ENCODE measurements around the gene PITHD1. TPM values are rescaled to one million over a fixed set of nuclear protein-coding genes. Genes with fewer than 3 reads are reported as not detected.

PITHD1 gene
- total and polyA plus RNA-seq, 9 donors: 33.4 to 44.5 (median 38.7) TPM

Other genes starting within 250 kb of the PITHD1 start
- 3.5 TPM for gene E2F2, start 247.2 kb upstream of the PITHD1 start, total RNA-seq
- gene E2F2, start 247.2 kb upstream of the PITHD1 start, polyA plus RNA-seq (ENCODE audit: insufficient read depth in 1 of 8, insufficient read length in 8 of 8, low replicate concordance in 1 of 8): 1 to 10 TPM; 4.2 to 6.2 (median 5.0) TPM
- 129 TPM for gene ID3, start 218.9 kb upstream of the PITHD1 start, total RNA-seq
- 10 to 100 TPM; 46.9 to 98.2 (median 77.3) TPM for gene ID3, start 218.9 kb upstream of the PITHD1 start, polyA plus RNA-seq (ENCODE audit: insufficient read depth in 1 of 8, insufficient read length in 8 of 8, low replicate concordance in 1 of 8)
- 3,143 TPM for gene RPL11, start 86.6 kb upstream of the PITHD1 start, total RNA-seq
- 1,000 to 10,000 TPM; 2,763 to 3,658 (median 3,083) TPM for gene RPL11, start 86.6 kb upstream of the PITHD1 start, polyA plus RNA-seq (ENCODE audit: insufficient read depth in 1 of 8, insufficient read length in 8 of 8, low replicate concordance in 1 of 8)
- 25.6 TPM for gene ELOA, start 34.9 kb upstream of the PITHD1 start, total RNA-seq
- 10 to 100 TPM; 21.5 to 32.0 (median 27.5) TPM for gene ELOA, start 34.9 kb upstream of the PITHD1 start, polyA plus RNA-seq (ENCODE audit: insufficient read depth in 1 of 8, insufficient read length in 8 of 8, low replicate concordance in 1 of 8)
- gene LYPLA2, start 12.7 kb downstream of the PITHD1 start, total RNA-seq: 23.5 TPM
- gene LYPLA2, start 12.7 kb downstream of the PITHD1 start, polyA plus RNA-seq (ENCODE audit: insufficient read depth in 1 of 8, insufficient read length in 8 of 8, low replicate concordance in 1 of 8): 10 to 100 TPM; 35.0 to 42.9 (median 37.1) TPM
- gene GALE, start 22.3 kb downstream of the PITHD1 start, total RNA-seq: 27.4 TPM
- 10 to 100 TPM; 19.5 to 27.8 (median 22.7) TPM for gene GALE, start 22.3 kb downstream of the PITHD1 start, polyA plus RNA-seq (ENCODE audit: insufficient read depth in 1 of 8, insufficient read length in 8 of 8, low replicate concordance in 1 of 8)
- gene HMGCL, start 47.0 kb downstream of the PITHD1 start, total RNA-seq: 33.7 TPM
- gene HMGCL, start 47.0 kb downstream of the PITHD1 start, polyA plus RNA-seq (ENCODE audit: insufficient read depth in 1 of 8, insufficient read length in 8 of 8, low replicate concordance in 1 of 8): 10 to 100 TPM; 21.3 to 29.6 (median 22.6) TPM
- 20.4 TPM for gene FUCA1, start 89.9 kb downstream of the PITHD1 start, total RNA-seq
- 10 to 100 TPM; 12.7 to 17.7 (median 13.6) TPM for gene FUCA1, start 89.9 kb downstream of the PITHD1 start, polyA plus RNA-seq (ENCODE audit: insufficient read depth in 1 of 8, insufficient read length in 8 of 8, low replicate concordance in 1 of 8)
- gene CNR2, start 134.9 kb downstream of the PITHD1 start, total RNA-seq: under 0.01 TPM
- gene CNR2, start 134.9 kb downstream of the PITHD1 start, polyA plus RNA-seq (ENCODE audit: insufficient read depth in 1 of 8, insufficient read length in 8 of 8, low replicate concordance in 1 of 8): under 1 TPM in 7 of 8 donors, not detected in 1; 0.03 to 0.12 (median 0.05) TPM
- gene PNRC2, start 181.4 kb downstream of the PITHD1 start, total RNA-seq: 82.9 TPM
- 100 to 1,000 TPM in 7 of 8 donors, 10 to 100 TPM in 1; 98.3 to 131 (median 109) TPM for gene PNRC2, start 181.4 kb downstream of the PITHD1 start, polyA plus RNA-seq (ENCODE audit: insufficient read depth in 1 of 8, insufficient read length in 8 of 8, low replicate concordance in 1 of 8)
- 77.4 TPM for gene SRSF10, start 201.9 kb downstream of the PITHD1 start, total RNA-seq
- gene SRSF10, start 201.9 kb downstream of the PITHD1 start, polyA plus RNA-seq (ENCODE audit: insufficient read depth in 1 of 8, insufficient read length in 8 of 8, low replicate concordance in 1 of 8): 100 to 1,000 TPM in 6 of 8 donors, 10 to 100 TPM in 2; 92.8 to 141 (median 111) TPM

Measured in muscle of leg (tissue), 9 donors.